Naive B cell (primary cell): ENCODE measurements around the gene HAND2. TPM values are rescaled to one million over a fixed set of nuclear protein-coding genes. Genes with fewer than 3 reads are reported as not detected.

Experiments used
- ATAC-seq, 2 donors: fragments of 150-1000 bp; cut with Tn5 transposase; 2 replicates each; pipeline ENCODE4 v1.10.0; 2021; ENCODE audit warnings: low read depth in 2 of 2, mild to moderate bottlenecking in 2 of 2, moderate library complexity in 2 of 2
- DNase-seq: peaks from one replicate; pipeline ENCODE4 v3.0.0; 2022
- H3K27ac Mint-ChIP-seq, 6 donors: one replicate each; pipeline ENCODE4 v1.8.0; 2020 to 2022; ENCODE audit warnings: mild to moderate bottlenecking in 6 of 6, mixed read lengths in 6 of 6, moderate library complexity in 5 of 6, inconsistent platforms in 2 of 6
- H3K27me3 Mint-ChIP-seq, 3 donors: one replicate each; pipeline ENCODE4 v1.8.0; 2021 to 2022; ENCODE audit warnings: mixed read lengths in 3 of 3, mild to moderate bottlenecking in 1 of 3
- H3K36me3 Mint-ChIP-seq, 2 donors: one replicate each; pipeline ENCODE4 v1.8.0; 2020 to 2022; ENCODE audit warnings: mixed read lengths in 2 of 2, inconsistent platforms in 1 of 2, mild to moderate bottlenecking in 1 of 2
- H3K4me1 Mint-ChIP-seq, 3 donors: one replicate each; pipeline ENCODE4 v1.8.0; 2020 to 2022; ENCODE audit warnings: mixed read lengths in 3 of 3, inconsistent platforms in 1 of 3, mild to moderate bottlenecking in 1 of 3, moderate library complexity in 1 of 3
- H3K4me3 Mint-ChIP-seq, 8 donors: one replicate each; pipeline ENCODE4 v1.8.0; 2020 to 2022; ENCODE audit warnings: mild to moderate bottlenecking in 8 of 8, mixed read lengths in 8 of 8, moderate library complexity in 8 of 8, inconsistent platforms in 2 of 8
- H3K9me3 Mint-ChIP-seq, 7 donors: one replicate each; pipeline ENCODE4 v1.8.0; 2020 to 2022; ENCODE audit warnings: mixed read lengths in 7 of 7, mild to moderate bottlenecking in 5 of 7, inconsistent platforms in 2 of 7, moderate library complexity in 1 of 7
- polyA plus RNA-seq, 6 donors: library from polyadenylated mRNA; unstranded; fragments of 300-500 nt; fragmentation: Illumina TruSeq; gene quantifications; one replicate each; pipeline ENCODE4 v1.2.3, GENCODE V29; 2021; ENCODE audit warnings: low read depth in 6 of 6

HAND2 gene
- polyA plus RNA-seq, 6 donors from 2014 or later, result not detected

GRCh38 chr4:173546776-173547175 is 16.7 kb upstream of the HAND2 start:
- H3K27ac Mint-ChIP-seq, result no peak overlapping the region
- peaks cover 0 to 6% (median 0%) of the 10 kb centered on the region in 7 donors for H3K9me3 Mint-ChIP-seq
- ATAC-seq (no peak), DNase-seq (no peak)
- no peak overlapping the region for H3K4me3 Mint-ChIP-seq
- no peaks in the 10 kb centered on the region for H3K36me3 Mint-ChIP-seq
- peaks cover 33 to 61% (median 49%) of the 10 kb centered on the region in 3 donors for H3K27me3 Mint-ChIP-seq
- no peaks in the 10 kb centered on the region for H3K4me1 Mint-ChIP-seq

GRCh38 chr4:173545440-173545839 is 15.4 kb upstream of the HAND2 start:
- Mint-ChIP-seq H3K36me3 (no peaks in the 10 kb centered on the region), H3K27ac (no peak overlapping the region), H3K9me3 (peaks cover 0 to 6% (median 0%) of the 10 kb centered on the region in 7 donors), H3K4me3 (no peak overlapping the region), H3K4me1 (no peaks in the 10 kb centered on the region), H3K27me3 (peaks cover 33 to 59% (median 52%) of the 10 kb centered on the region in 3 donors)
- DNase-seq (no peak), ATAC-seq (no peak)

GRCh38 chr4:173543266-173543665 is 13.2 kb upstream of the HAND2 start:
- no peak for DNase-seq

GRCh38 chr4:173539986-173540385 is 10.0 kb upstream of the HAND2 start:
- Mint-ChIP-seq H3K27ac (peak overlapping the region in 1 of 6 donors; percentile 39), H3K9me3 (peaks cover 0 to 17% (median 11%) of the 10 kb centered on the region in 7 donors), H3K4me3 (no peak overlapping the region), H3K27me3 (peaks cover 57 to 74% (median 67%) of the 10 kb centered on the region in 3 donors), H3K4me1 (peaks cover 9 to 15% (median 11%) of the 10 kb centered on the region in 3 donors), H3K36me3 (peaks cover 5 to 16% of the 10 kb centered on the region in 2 donors)
- ATAC-seq (no peak), DNase-seq (no peak)

More at GRCh38 chr4:173543266-173543665, 13.2 kb upstream of the HAND2 start:
- Mint-ChIP-seq H3K4me1 (peaks cover 9 to 11% (median 10%) of the 10 kb centered on the region in 3 donors), H3K9me3 (peaks cover 0 to 6% (median 0%) of the 10 kb centered on the region in 7 donors), H3K27ac (no peak overlapping the region), H3K4me3 (no peak overlapping the region), H3K36me3 (no peaks in the 10 kb centered on the region), H3K27me3 (peaks cover 47 to 71% (median 60%) of the 10 kb centered on the region in 3 donors)
- ATAC-seq, result no peak

- Mint-ChIP-seq H3K9me3 (peaks cover 0 to 20% (median 14%) of the 10 kb centered on the region in 7 donors), H3K4me3 (peak overlapping the region; percentile 61 to 89 (median 82)), H3K27ac (peak overlapping the region in 1 of 6 donors; percentile 21), H3K27me3 (peaks cover 68 to 76% (median 71%) of the 10 kb centered on the region in 3 donors), H3K36me3 (peaks cover 5 to 26% of the 10 kb centered on the region in 2 donors), H3K4me1 (peaks cover 9 to 15% (median 11%) of the 10 kb centered on the region in 3 donors)
- ATAC-seq (peak in 1 of 2 donors; percentile 23), DNase-seq (no peak)
Observed at GRCh38 chr4:173538909-173539445, 8.9 kb upstream of the HAND2 start.

GRCh38 chr4:173538148-173538908 is 8.3 kb upstream of the HAND2 start:
- ATAC-seq (peak; percentile 27 to 30), DNase-seq (no peak)
- Mint-ChIP-seq H3K36me3 (peaks cover 5 to 30% of the 10 kb centered on the region in 2 donors), H3K9me3 (peaks cover 0 to 24% (median 14%) of the 10 kb centered on the region in 7 donors), H3K27ac (peak overlapping the region in 2 of 6 donors; percentile 60 to 79), H3K27me3 (peaks cover 71 to 75% (median 73%) of the 10 kb centered on the region in 3 donors), H3K4me3 (peak overlapping the region; percentile 46 to 89 (median 82)), H3K4me1 (peaks cover 9 to 15% (median 11%) of the 10 kb centered on the region in 3 donors)

- peak in 1 of 2 donors; percentile 36 for ATAC-seq
- Mint-ChIP-seq H3K27me3 (peaks cover 76 to 79% (median 78%) of the 10 kb centered on the region in 3 donors), H3K9me3 (peaks cover 0 to 27% (median 14%) of the 10 kb centered on the region in 7 donors), H3K4me3 (peak overlapping the region in 7 of 8 donors; percentile 26 to 85 (median 80)), H3K4me1 (peaks cover 9 to 15% (median 11%) of the 10 kb centered on the region in 3 donors), H3K27ac (no peak overlapping the region), H3K36me3 (peaks cover 5 to 30% of the 10 kb centered on the region in 2 donors)
- no peak for DNase-seq
Observed at GRCh38 chr4:173537613-173538147, 7.7 kb upstream of the HAND2 start.

GRCh38 chr4:173536808-173537429 is 6.9 kb upstream of the HAND2 start:
- Mint-ChIP-seq H3K27me3 (peaks cover 80 to 87% (median 85%) of the 10 kb centered on the region in 3 donors), H3K36me3 (peaks cover 5 to 30% of the 10 kb centered on the region in 2 donors), H3K9me3 (peaks cover 0 to 35% (median 18%) of the 10 kb centered on the region in 7 donors), H3K4me1 (peaks cover 9 to 15% (median 11%) of the 10 kb centered on the region in 3 donors), H3K4me3 (peak overlapping the region in 3 of 8 donors; percentile 9 to 39 (median 11)), H3K27ac (no peak overlapping the region)
- DNase-seq (no peak), ATAC-seq (no peak)

- H3K4me3 Mint-ChIP-seq, result no peak overlapping the region
- no peak for ATAC-seq
- no peak for DNase-seq
- peaks cover 5 to 30% of the 10 kb centered on the region in 2 donors for H3K36me3 Mint-ChIP-seq
- peaks cover 9 to 15% (median 14%) of the 10 kb centered on the region in 3 donors for H3K4me1 Mint-ChIP-seq
- H3K27ac Mint-ChIP-seq, result no peak overlapping the region
- H3K27me3 Mint-ChIP-seq, result peaks cover 85 to 92% (median 91%) of the 10 kb centered on the region in 3 donors
- peaks cover 0 to 40% (median 22%) of the 10 kb centered on the region in 7 donors for H3K9me3 Mint-ChIP-seq
Observed at GRCh38 chr4:173535957-173536356, 5.9 kb upstream of the HAND2 start.

- H3K27me3 Mint-ChIP-seq, result peaks cover 88 to 95% (median 95%) of the 10 kb centered on the region in 3 donors
- no peak overlapping the region for H3K27ac Mint-ChIP-seq
- H3K36me3 Mint-ChIP-seq, result peaks cover 5 to 30% of the 10 kb centered on the region in 2 donors
- peaks cover 9 to 17% (median 15%) of the 10 kb centered on the region in 3 donors for H3K4me1 Mint-ChIP-seq
- DNase-seq (no peak), ATAC-seq (no peak)
- H3K9me3 Mint-ChIP-seq, result peaks cover 0 to 44% (median 25%) of the 10 kb centered on the region in 7 donors
- no peak overlapping the region for H3K4me3 Mint-ChIP-seq
Observed at GRCh38 chr4:173535165-173535902, 5.3 kb upstream of the HAND2 start.

GRCh38 chr4:173534434-173534833 is 4.4 kb upstream of the HAND2 start:
- H3K36me3 Mint-ChIP-seq, result peaks cover 5 to 30% of the 10 kb centered on the region in 2 donors
- H3K4me1 Mint-ChIP-seq, result peaks cover 9 to 21% (median 21%) of the 10 kb centered on the region in 3 donors
- H3K4me3 Mint-ChIP-seq, result no peak overlapping the region
- peaks cover 79 to 93% (median 93%) of the 10 kb centered on the region in 3 donors for H3K27me3 Mint-ChIP-seq
- no peak overlapping the region for H3K27ac Mint-ChIP-seq
- peaks cover 0 to 51% (median 25%) of the 10 kb centered on the region in 7 donors for H3K9me3 Mint-ChIP-seq
- ATAC-seq (no peak), DNase-seq (no peak)

- Mint-ChIP-seq H3K9me3 (peaks cover 0 to 59% (median 31%) of the 10 kb centered on the region in 7 donors), H3K4me1 (peaks cover 8 to 16% (median 8%) of the 10 kb centered on the region in 3 donors), H3K27ac (no peak overlapping the region), H3K27me3 (peaks cover 76 to 90% (median 89%) of the 10 kb centered on the region in 3 donors), H3K4me3 (peak overlapping the region in 1 of 8 donors; percentile 41), H3K36me3 (peaks cover 5 to 30% of the 10 kb centered on the region in 2 donors)
- DNase-seq (no peak), ATAC-seq (no peak)
Observed at GRCh38 chr4:173532725-173533511, 2.9 kb upstream of the HAND2 start.
